Measurements from ENCODE around the gene FCN3. TPM values are rescaled to one million over a fixed set of nuclear protein-coding genes. Genes with fewer than 3 reads are reported as not detected.

Gene FCN3
- total RNA-seq, 1 donor from 2014 or later: not detected

DNA sequence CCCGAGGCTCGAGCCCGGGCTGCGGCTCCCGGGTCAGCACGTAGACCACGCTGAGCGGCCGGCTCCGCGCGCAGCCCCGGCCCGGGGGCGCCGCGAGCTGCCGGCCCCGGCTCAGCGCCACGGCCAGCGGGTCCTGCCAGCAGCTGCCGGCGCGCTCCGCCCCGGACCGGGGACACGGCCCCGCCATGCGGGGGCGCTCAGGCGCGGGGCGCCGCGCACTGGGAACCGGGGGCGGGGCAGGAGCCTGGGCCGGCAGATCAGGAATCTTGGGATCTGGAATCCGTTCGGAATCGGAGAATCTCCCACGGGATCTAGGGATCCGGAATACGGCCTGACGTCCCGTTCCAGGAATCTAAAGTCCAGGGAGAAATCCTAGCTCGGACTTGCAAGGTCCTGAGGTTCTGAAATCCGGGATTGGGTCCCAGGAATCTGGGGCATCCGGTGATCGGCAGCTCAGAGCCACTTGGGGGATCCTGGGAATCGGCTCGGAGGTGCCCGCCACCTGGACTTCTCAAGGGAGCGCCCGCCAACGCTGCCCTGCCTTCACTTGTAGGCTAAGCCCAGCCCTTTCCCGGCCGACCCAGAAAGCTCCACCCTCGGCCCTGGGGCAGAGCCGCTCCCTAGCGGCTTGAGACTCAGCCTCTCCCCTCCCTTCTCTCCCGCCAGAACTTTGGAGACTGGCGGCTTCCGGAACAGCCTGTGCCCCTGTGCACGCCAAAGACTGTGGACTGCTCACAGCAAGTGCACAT, 8.0 kb downstream of the FCN3 start, which contains the start of gene MAP3K6:
TSS of gene MAP3K6 (minus strand) at position 551 of the 749 bp plus-strand sequence. CDS start at position 187, 364 bp downstream.
- intact Hi-C loops (cut with micrococcal nuclease): loop anchor here (10.0 kb wide), 1 partner anchor 1082 kb away; the partner anchor contains the start of gene SH3BGRL3
- Mint-ChIP-seq H3K27me3 (no peaks in the 10 kb centered on the region), H3K27ac (peak within 1 kb of the TSS; percentile 68), H3K4me3 (peak within 1 kb of the TSS; percentile 91), H3K36me3 (ENCODE audit: low read depth) (no peaks in the 10 kb centered on the region), H3K4me1 (peaks cover 60% of the 10 kb centered on the region), H3K9me3 (no peaks in the 10 kb centered on the region)
- POLR2A ChIA-PET: interaction anchor here (0.6 to 3.6 kb wide), 8 partner anchors 10 to 292 kb away, joined by 3 to 22 read pairs (median 8); partner anchors contain the start of genes SYTL1 and TMEM222
- TF ChIP-seq, protein P1, sequence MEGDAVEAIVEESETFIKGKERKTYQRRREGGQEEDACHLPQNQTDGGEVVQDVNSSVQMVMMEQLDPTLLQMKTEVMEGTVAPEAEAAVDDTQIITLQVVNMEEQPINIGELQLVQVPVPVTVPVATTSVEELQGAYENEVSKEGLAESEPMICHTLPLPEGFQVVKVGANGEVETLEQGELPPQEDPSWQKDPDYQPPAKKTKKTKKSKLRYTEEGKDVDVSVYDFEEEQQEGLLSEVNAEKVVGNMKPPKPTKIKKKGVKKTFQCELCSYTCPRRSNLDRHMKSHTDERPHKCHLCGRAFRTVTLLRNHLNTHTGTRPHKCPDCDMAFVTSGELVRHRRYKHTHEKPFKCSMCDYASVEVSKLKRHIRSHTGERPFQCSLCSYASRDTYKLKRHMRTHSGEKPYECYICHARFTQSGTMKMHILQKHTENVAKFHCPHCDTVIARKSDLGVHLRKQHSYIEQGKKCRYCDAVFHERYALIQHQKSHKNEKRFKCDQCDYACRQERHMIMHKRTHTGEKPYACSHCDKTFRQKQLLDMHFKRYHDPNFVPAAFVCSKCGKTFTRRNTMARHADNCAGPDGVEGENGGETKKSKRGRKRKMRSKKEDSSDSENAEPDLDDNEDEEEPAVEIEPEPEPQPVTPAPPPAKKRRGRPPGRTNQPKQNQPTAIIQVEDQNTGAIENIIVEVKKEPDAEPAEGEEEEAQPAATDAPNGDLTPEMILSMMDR (IDR thresholded peaks at IDR 0.05): no peak
- DNase-seq: no peak
- ATAC-seq (ENCODE audit: low read depth): peak; percentile 19
- CTCF ChIA-PET: interaction anchor here (0.9 to 2.5 kb wide), 12 partner anchors 9 to 303 kb away, joined by 3 to 24 read pairs (median 5); partner anchors contain the start of gene AHDC1

DNA sequence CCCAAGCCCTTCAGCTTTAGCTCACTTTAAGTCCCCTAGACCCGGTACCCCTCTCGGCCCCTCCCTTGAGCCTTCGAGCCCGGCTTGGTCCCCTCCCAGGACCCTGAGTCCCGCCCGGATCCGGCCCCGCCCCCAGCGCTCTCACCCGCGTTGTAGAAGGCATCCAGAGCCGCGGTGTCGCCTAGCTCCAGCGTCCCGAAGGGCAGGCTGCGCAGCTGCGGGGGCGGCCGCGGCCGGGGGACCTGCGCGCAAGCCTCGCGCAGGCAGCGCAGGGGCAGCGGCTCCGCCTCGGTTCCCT, 8.6 kb downstream of the FCN3 start:
- Mint-ChIP-seq H3K4me1 (peaks cover 56% of the 10 kb centered on the region), H3K27me3 (no peaks in the 10 kb centered on the region), H3K4me3 (peak overlapping the region; percentile 91), H3K9me3 (no peaks in the 10 kb centered on the region), H3K27ac (peak overlapping the region; percentile 68), H3K36me3 (ENCODE audit: low read depth) (no peaks in the 10 kb centered on the region)
- ChIA-PET CTCF (interaction anchor here (0.9 to 2.5 kb wide), 14 partner anchors 8 to 321 kb away, joined by 3 to 24 read pairs (median 4); partner anchors contain the start of gene AHDC1), POLR2A (interaction anchor here (0.6 to 3.6 kb wide), 14 partner anchors 10 to 670 kb away, joined by 3 to 22 read pairs (median 4); partner anchors contain the start of genes AHDC1, SYTL1 and TMEM222)
- DNase-seq (peak; percentile 59), ATAC-seq (ENCODE audit: low read depth) (peak; percentile 43)
- intact Hi-C loops (cut with micrococcal nuclease): loop anchor here (10.0 kb wide), 1 partner anchor 1081 kb away; the partner anchor contains the start of gene SH3BGRL3
- TF ChIP-seq, protein P1 (IDR thresholded peaks at IDR 0.05): no peak

DNA sequence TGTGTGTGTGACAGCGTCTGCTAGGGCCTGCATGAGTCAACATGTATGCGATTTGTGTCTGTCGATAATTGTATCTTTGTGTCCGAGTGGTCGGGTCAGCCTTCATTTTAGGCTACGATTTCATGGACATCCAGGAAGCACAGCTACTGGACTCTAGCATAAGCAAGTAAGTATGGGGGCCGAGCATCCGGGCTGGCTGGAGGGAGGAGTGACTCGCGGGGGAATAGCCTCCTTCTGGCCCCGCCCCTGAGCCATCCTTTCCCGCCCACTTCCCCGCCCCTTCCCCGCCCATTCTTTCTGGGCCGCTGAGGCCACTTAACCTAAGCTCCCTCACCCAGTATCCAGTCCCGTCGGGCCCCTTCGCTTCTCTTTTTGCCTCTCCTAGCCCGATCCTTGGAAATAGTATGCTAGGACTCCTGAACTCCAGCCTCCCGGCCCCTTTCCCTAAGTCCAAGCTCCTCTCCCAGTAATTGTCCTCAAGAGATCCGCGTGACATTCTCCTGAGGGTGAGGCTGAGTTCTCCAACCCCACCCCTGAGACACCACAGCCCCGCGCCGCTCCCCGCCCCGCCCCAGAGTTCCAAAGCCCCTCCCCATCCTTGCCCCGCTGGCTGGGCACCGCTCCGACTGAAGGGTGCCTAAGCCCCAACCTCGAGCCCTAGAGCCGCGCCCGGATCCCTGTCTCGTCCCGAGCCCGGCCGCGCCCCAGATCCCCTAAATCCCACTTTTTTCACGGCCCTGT, 9.1 kb downstream of the FCN3 start:
- peak; percentile 71 for ATAC-seq (ENCODE audit: low read depth)
- Mint-ChIP-seq H3K27ac (peak overlapping the region; percentile 68), H3K4me3 (peak overlapping the region; percentile 91), H3K9me3 (no peaks in the 10 kb centered on the region), H3K4me1 (peaks cover 55% of the 10 kb centered on the region), H3K36me3 (ENCODE audit: low read depth) (no peaks in the 10 kb centered on the region), H3K27me3 (no peaks in the 10 kb centered on the region)
- POLR2A ChIA-PET: interaction anchor here (0.6 to 3.6 kb wide), 16 partner anchors 9 to 669 kb away, joined by 3 to 22 read pairs (median 4); partner anchors contain the start of genes AHDC1, CD164L2, SYTL1 and TMEM222
- TF ChIP-seq, protein P1 (IDR thresholded peaks at IDR 0.05): no peak
- DNase-seq: peak; percentile 68
- CTCF ChIA-PET: interaction anchor here (0.9 to 2.5 kb wide), 14 partner anchors 8 to 321 kb away, joined by 3 to 24 read pairs (median 4); partner anchors contain the start of gene AHDC1
- intact Hi-C loops (cut with micrococcal nuclease): loop anchor here (1.0 to 10.0 kb wide), 5 partner anchors 8 to 1081 kb away; partner anchors contain the start of genes GPR3, SH3BGRL3 and TMEM222

DNA sequence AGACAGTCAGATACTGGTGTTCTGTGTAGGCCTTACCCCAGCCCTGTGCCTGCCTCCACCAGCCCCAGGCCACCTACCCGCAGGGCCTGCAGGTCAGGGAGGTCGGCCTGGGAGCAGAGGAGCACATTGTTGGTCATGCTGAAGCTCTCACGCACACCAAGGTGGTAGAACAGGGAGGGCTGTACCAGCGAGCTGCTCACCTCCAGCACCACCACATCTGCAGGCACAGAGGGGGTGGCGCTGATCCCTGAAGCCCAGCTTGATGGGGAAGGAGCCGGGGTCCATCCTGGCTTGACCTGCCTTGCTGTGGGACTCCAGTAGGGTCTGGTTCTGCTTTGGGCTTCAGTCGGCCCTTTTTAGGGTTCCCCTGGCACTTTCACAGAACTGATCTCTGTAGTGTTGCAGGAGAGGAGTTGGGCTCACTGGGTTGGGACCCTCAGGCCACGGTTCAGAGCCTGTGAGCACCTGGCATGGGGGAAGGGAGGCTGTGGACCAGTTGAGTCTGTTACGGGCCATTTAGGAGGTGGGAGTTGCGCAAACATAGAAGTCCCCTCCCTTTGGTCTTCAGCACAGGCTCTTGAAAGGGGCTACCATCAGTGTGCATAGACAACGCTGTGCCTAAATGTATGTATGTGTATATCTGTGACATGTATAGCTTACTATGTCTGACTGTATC, 9.8 kb downstream of the FCN3 start:
- TF ChIP-seq, protein P1 (IDR thresholded peaks at IDR 0.05): no peak
- ChIA-PET CTCF (interaction anchor here (0.6 to 2.5 kb wide), 7 partner anchors 18 to 361 kb away, joined by 3 to 24 read pairs (median 6); no protein-coding TSS in a partner anchor), POLR2A (interaction anchor here (0.6 to 3.6 kb wide), 11 partner anchors 8 to 294 kb away, joined by 3 to 22 read pairs (median 5); partner anchors contain the start of genes AHDC1, CD164L2, SYTL1 and TMEM222)
- ATAC-seq (ENCODE audit: low read depth) (no peak), DNase-seq (no peak)
- Mint-ChIP-seq H3K27me3 (no peaks in the 10 kb centered on the region), H3K36me3 (ENCODE audit: low read depth) (no peaks in the 10 kb centered on the region), H3K4me1 (peaks cover 54% of the 10 kb centered on the region), H3K27ac (no peak overlapping the region), H3K4me3 (peak overlapping the region; percentile 91), H3K9me3 (no peaks in the 10 kb centered on the region)
- intact Hi-C loops (cut with micrococcal nuclease): loop anchor here (1.0 to 10.0 kb wide), 5 partner anchors 8 to 1080 kb away; partner anchors contain the start of genes GPR3, SH3BGRL3 and TMEM222
